Testis (tissue), 2 donors: ENCODE measurements around the gene SOST.

Experiments used
- POLR2A ChIP-seq: fragments of 450-650 bp; IDR thresholded peaks from one replicate; pipeline ENCODE4 v1.6.1; 2017; ENCODE audit warnings: antibody characterized with exemption, mild to moderate bottlenecking, moderate library complexity
- TF ChIP-seq, protein P1 (sequence below), 3 experiments: fragments of 450-650 bp in 2 of 3; fragments of 200-600 bp in 1 of 3; sonication (generic) in 1 of 3; IDR thresholded peaks; one replicate each; pipeline ENCODE4 v1.5.1; 2016 to 2019; ENCODE audit warnings: antibody characterized with exemption in 3 of 3, mild to moderate bottlenecking in 2 of 3, moderate library complexity in 1 of 3

DNA sequence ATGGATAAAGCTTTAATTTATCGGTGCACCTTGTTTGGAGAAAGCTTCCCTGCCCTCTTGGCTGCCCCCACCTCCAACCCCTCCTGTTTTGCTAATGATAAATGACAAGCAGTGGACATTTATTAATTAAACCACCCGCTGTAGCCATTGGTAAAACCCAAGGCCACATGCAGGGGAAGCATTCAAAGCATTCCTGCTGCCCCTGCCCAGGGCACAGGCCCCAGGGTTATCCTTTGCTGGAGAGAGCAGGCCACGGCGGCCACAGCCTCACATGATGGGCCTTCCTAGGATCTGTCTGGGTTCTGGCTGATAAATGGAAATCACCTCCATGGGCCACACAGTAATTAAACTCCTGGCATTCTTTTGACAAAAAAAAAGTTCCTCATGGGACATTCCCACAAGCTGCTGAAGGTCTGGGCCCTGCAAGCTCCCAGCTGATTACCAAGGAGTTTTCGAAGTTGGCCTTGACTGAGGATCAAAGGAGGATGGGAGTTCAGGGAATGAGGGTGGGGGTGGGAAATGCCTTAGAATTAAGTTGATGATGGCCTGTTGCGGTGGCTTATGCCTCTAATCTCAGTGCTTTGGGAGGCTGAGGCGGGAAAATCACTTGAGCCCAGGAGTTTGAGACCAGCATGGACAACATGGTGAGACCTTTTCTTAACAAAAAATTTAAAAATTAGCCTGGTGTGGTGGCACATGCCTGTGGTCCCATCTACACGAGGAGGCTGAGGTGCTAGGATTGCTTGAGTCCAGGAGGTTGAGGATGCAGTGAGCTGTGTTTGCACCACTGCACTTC is 35.5 kb downstream of the SOST start:
- no peak for TF ChIP-seq POLR2A
- TF ChIP-seq, protein P1, sequence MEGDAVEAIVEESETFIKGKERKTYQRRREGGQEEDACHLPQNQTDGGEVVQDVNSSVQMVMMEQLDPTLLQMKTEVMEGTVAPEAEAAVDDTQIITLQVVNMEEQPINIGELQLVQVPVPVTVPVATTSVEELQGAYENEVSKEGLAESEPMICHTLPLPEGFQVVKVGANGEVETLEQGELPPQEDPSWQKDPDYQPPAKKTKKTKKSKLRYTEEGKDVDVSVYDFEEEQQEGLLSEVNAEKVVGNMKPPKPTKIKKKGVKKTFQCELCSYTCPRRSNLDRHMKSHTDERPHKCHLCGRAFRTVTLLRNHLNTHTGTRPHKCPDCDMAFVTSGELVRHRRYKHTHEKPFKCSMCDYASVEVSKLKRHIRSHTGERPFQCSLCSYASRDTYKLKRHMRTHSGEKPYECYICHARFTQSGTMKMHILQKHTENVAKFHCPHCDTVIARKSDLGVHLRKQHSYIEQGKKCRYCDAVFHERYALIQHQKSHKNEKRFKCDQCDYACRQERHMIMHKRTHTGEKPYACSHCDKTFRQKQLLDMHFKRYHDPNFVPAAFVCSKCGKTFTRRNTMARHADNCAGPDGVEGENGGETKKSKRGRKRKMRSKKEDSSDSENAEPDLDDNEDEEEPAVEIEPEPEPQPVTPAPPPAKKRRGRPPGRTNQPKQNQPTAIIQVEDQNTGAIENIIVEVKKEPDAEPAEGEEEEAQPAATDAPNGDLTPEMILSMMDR (IDR thresholded peaks at IDR 0.05) = no peak
